BJ (cell line): ENCODE results near the gene TOMM5. TPM values are rescaled to one million over a fixed set of nuclear protein-coding genes. Genes with fewer than 3 reads are reported as not detected.

ENCODE experiments used
- CTCF ChIA-PET: fragments of 350-600 bp; formaldehyde crosslinking; extraction: SDS; loops from one replicate; lab custom pipeline; 2021; ENCODE audit warnings: antibody characterized with exemption, inconsistent platforms; lab: Yijun Ruan, JAX
- POLR2A ChIA-PET: fragments of 300-600 bp; sonication (Branson Sonifier 250); formaldehyde crosslinking; extraction: SDS; loops from one replicate; lab custom pipeline; 2021; ENCODE audit warnings: antibody characterized with exemption; lab: Charles Lee
- DNase-seq: peaks from one replicate; pipeline ENCODE4 v3.0.0-alpha.2; 2011; ENCODE audit warnings: low read depth
- H3K27me3 ChIP-seq: 2 replicates; pipeline ENCODE4 v1.6.0; 2011; ENCODE audit warnings: low read length; ENCODE audit not compliant: control insufficient read depth, insufficient read depth
- H3K36me3 ChIP-seq: 2 replicates; pipeline ENCODE4 v1.5.1; 2011; ENCODE audit warnings: low read length; ENCODE audit not compliant: control insufficient read depth, insufficient read depth
- H3K4me3 ChIP-seq: 2 replicates; pipeline ENCODE4 v1.5.1; 2011; ENCODE audit warnings: low read depth, mild to moderate bottlenecking, control low read depth, low read length
- CTCF ChIP-seq: IDR thresholded peaks from 2 replicates; pipeline ENCODE4 v1.5.1; 2011; ENCODE audit warnings: low read depth, mild to moderate bottlenecking, control low read depth, inconsistent platforms, low read length, moderate library complexity; ENCODE audit not compliant: insufficient read depth
- polyA plus RNA-seq: library from polyadenylated mRNA; depleted of rRNA; stranded (reverse); fragments of >200 nt; gene quantifications from 2 replicates; pipeline ENCODE4 v1.2.3, GENCODE V29; 2011

Gene TOMM5
- polyA plus RNA-seq, 1 experiment: 109 TPM

GRCh38 chr9:37565661-37566618 lies 26.5 kb downstream of the TOMM5 start:
- POLR2A ChIA-PET: interaction anchor here (0.7 kb wide), 1 partner anchor 26 kb away, joined by 3 read pairs; the partner anchor contains the start of gene TOMM5
- no peak overlapping the region for H3K4me3 ChIP-seq
- CTCF ChIA-PET: interaction anchor here (0.6 to 1.9 kb wide), 5 partner anchors 8 to 466 kb away, joined by 3 to 5 read pairs (median 3); partner anchors contain the start of gene TOMM5
- H3K27me3 ChIP-seq: no peaks in the 10 kb centered on the region
- no peak for TF ChIP-seq CTCF
- no peaks in the 10 kb centered on the region; the same call in 1 of the 2 replicates for H3K36me3 ChIP-seq
- DNase-seq: no peak

- no peak for TF ChIP-seq CTCF
- ChIA-PET POLR2A (no interaction called here), CTCF (no interaction called here)
- H3K36me3 ChIP-seq: no peaks in the 10 kb centered on the region; the same call in 1 of the 2 replicates
- H3K27me3 ChIP-seq: no peaks in the 10 kb centered on the region
- no peak overlapping the region for H3K4me3 ChIP-seq
- no peak for DNase-seq
These were observed 27.5 kb downstream of the TOMM5 start for GRCh38 chr9:37564916-37565315.

- TF ChIP-seq CTCF: no peak
- H3K36me3 ChIP-seq: no peaks in the 10 kb centered on the region; the same call in 1 of the 2 replicates
- H3K4me3 ChIP-seq: no peak overlapping the region
- DNase-seq: no peak
- CTCF ChIA-PET: no interaction called here
- H3K27me3 ChIP-seq: no peaks in the 10 kb centered on the region
- POLR2A ChIA-PET: no interaction called here
These were observed 28.4 kb downstream of the TOMM5 start for GRCh38 chr9:37563806-37564513.

GRCh38 chr9:37562826-37563225 lies 29.6 kb downstream of the TOMM5 start:
- Histone ChIP-seq H3K36me3 (no peaks in the 10 kb centered on the region; the same call in 1 of the 2 replicates), H3K27me3 (no peaks in the 10 kb centered on the region), H3K4me3 (no peak overlapping the region)
- no peak for DNase-seq
- no peak for TF ChIP-seq CTCF
- CTCF ChIA-PET: interaction anchor here (1.1 kb wide), 1 partner anchor 13 kb away, joined by 3 read pairs; the partner anchor contains the start of gene FBXO10
- POLR2A ChIA-PET: no interaction called here

- TF ChIP-seq CTCF: no peak
- Histone ChIP-seq H3K27me3 (no peaks in the 10 kb centered on the region), H3K4me3 (no peak overlapping the region), H3K36me3 (no peaks in the 10 kb centered on the region; the same call in 1 of the 2 replicates)
- no peak for DNase-seq
- ChIA-PET POLR2A (no interaction called here), CTCF (interaction anchor here (1.1 kb wide), 1 partner anchor 14 kb away, joined by 3 read pairs; the partner anchor contains the start of gene FBXO10)
These were observed 30.7 kb downstream of the TOMM5 start for GRCh38 chr9:37561682-37562081.
